Heart left ventricle (tissue), 13 donors: Measurements from ENCODE around the gene KCNH8.

Experiments
- POLR2A ChIP-seq, 2 donors: fragments of 450-650 bp; IDR thresholded peaks; one replicate each; pipeline ENCODE4 v1.6.1; 2017; ENCODE audit warnings: antibody characterized with exemption in 2 of 2, mild to moderate bottlenecking in 2 of 2, moderate library complexity in 2 of 2
- TF ChIP-seq, protein P1 (sequence below), 12 donors: fragments of 200-600 bp; sonication (generic) in 4 of 12; IDR thresholded peaks; one replicate each; pipeline versions ENCODE4 v1.5.0 to v1.8.0; 2018 to 2022; ENCODE audit warnings: antibody characterized with exemption in 12 of 12, mild to moderate bottlenecking in 5 of 12
- donor health status: ischemic (EF 13 %, LVEDD 7.1; RV severe dilation, severe dysfunction).
- donor health status: DM: no; HTN: yes; CAD: no.
- donor health status: DM: no; HTN: no; CAD: no.
- donor health status: ischemic (EF 25% LVEDD 6.9; RV normal size, moderate dysfunction).
- donor health status: ischemic (EF 25% LVEDD 5.7; RV mildly dilated, moderate dysfunction).
- donor health status: ischemic (EF 35%, LVEDD 5.7; RV mildly dilated, moderate dysfunction).
- donor health status: nonischemic (EF 11% LVEDD 7.7; RV severe dilation, severe dysfunction).
- donor health status: DM: yes; HTN: yes; CAD: no.
- donor health status: PGD.
- donor health status: ischemic (EF 29% LVEDD 5.4; RV normal size, mild dysfunction).
- donor health status: nonischemic (EF 23%, LVEDD 6.1; RV moderate dilation, normal function).

DNA sequence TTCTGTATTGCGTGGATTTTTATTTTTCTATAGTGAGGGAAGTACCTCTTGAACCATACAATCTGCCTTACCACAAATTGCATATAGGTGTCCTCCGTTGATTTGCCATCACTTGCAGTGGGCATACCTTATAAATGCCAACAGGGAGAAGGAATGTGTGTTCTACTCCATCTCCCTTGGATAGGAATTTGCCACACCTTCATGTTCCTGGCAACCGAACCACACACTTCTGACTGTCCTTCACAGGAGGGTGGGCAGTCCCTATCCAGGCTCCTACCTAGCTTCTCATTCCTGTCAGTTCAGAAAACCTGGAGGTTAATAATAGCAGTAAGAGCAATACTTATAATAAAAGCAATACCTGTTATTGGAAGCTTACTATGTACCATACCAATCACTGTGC lies 428.0 kb downstream of the KCNH8 start:
- TF ChIP-seq, protein P1, sequence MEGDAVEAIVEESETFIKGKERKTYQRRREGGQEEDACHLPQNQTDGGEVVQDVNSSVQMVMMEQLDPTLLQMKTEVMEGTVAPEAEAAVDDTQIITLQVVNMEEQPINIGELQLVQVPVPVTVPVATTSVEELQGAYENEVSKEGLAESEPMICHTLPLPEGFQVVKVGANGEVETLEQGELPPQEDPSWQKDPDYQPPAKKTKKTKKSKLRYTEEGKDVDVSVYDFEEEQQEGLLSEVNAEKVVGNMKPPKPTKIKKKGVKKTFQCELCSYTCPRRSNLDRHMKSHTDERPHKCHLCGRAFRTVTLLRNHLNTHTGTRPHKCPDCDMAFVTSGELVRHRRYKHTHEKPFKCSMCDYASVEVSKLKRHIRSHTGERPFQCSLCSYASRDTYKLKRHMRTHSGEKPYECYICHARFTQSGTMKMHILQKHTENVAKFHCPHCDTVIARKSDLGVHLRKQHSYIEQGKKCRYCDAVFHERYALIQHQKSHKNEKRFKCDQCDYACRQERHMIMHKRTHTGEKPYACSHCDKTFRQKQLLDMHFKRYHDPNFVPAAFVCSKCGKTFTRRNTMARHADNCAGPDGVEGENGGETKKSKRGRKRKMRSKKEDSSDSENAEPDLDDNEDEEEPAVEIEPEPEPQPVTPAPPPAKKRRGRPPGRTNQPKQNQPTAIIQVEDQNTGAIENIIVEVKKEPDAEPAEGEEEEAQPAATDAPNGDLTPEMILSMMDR (IDR thresholded peaks at IDR 0.05): no peak
- no peak for TF ChIP-seq POLR2A (IDR thresholded peaks at IDR 0.05)
